DND-41 (cell line): ENCODE results near the gene RASL10A.

ENCODE experiments used
- ATAC-seq: fragments of 200-7000 bp; cut with Tn5 transposase; 3 replicates; pipeline ENCODE4 v1.9.1; 2021; ENCODE audit warnings: low read depth; ENCODE audit not compliant: insufficient read depth
- DNase-seq: peaks from one replicate; pipeline ENCODE4 v3.0.0-alpha.2; 2020
- H2AFZ ChIP-seq: 2 replicates; pipeline ENCODE4 v1.6.0; 2012; ENCODE audit warnings: low read depth, low read length
- H3K27ac ChIP-seq: 2 replicates; pipeline ENCODE4 v1.5.1; 2012; ENCODE audit warnings: low read length, inconsistent platforms
- H3K27me3 ChIP-seq: fragments of 200-600 bp; sonication (generic); 2 replicates; pipeline ENCODE4 v1.6.0; 2012; ENCODE audit warnings: low read length, mild to moderate bottlenecking, inconsistent platforms; ENCODE audit not compliant: insufficient read depth, poor library complexity
- H3K36me3 ChIP-seq: 2 replicates; pipeline ENCODE4 v1.5.1; 2012; ENCODE audit warnings: low read length, inconsistent platforms; ENCODE audit not compliant: insufficient read depth
- H3K4me1 ChIP-seq: 2 replicates; pipeline ENCODE4 v1.5.1; 2012; ENCODE audit warnings: mild to moderate bottlenecking, low read length; ENCODE audit not compliant: insufficient read depth
- H3K4me2 ChIP-seq: 2 replicates; pipeline ENCODE4 v1.6.0; 2012; ENCODE audit warnings: mild to moderate bottlenecking, moderate library complexity, low read length, inconsistent platforms; ENCODE audit not compliant: insufficient read depth
- H3K4me3 ChIP-seq, 2 experiments: fragments of 200-600 bp in 1 of 2; shearing (Covaris generic) in 1 of 2; 2 replicates each; pipeline ENCODE4 v1.5.1; 2012 to 2016; ENCODE audit warnings: inconsistent platforms in 2 of 2, low read length in 2 of 2, mild to moderate bottlenecking in 2 of 2, low read depth in 1 of 2, moderate library complexity in 1 of 2
- H3K79me2 ChIP-seq: 2 replicates; pipeline ENCODE4 v1.6.0; 2012; ENCODE audit warnings: low read length, inconsistent platforms; ENCODE audit not compliant: insufficient read depth
- H3K9ac ChIP-seq: 2 replicates; pipeline ENCODE4 v1.6.0; 2012; ENCODE audit warnings: low read depth, mild to moderate bottlenecking, inconsistent platforms, low read length, moderate library complexity
- H3K9me3 ChIP-seq: 2 replicates; pipeline ENCODE4 v1.5.1; 2012; ENCODE audit warnings: low read length, moderate library complexity, mild to moderate bottlenecking, inconsistent platforms; ENCODE audit not compliant: insufficient read depth, severe bottlenecking
- H4K20me1 ChIP-seq: 2 replicates; pipeline ENCODE4 v1.6.0; 2012; ENCODE audit warnings: low read length; ENCODE audit not compliant: insufficient read depth
- CTCF ChIP-seq: IDR thresholded peaks from 2 replicates; pipeline ENCODE4 v1.5.1; 2012; ENCODE audit warnings: borderline replicate concordance, low read length, moderate library complexity, mild to moderate bottlenecking; ENCODE audit not compliant: poor library complexity, severe bottlenecking; ENCODE audit errors: extremely low read depth
- EZH2 ChIP-seq: IDR thresholded peaks from 3 replicates; pipeline ENCODE4 v1.6.1; 2012; ENCODE audit warnings: borderline replicate concordance, low read depth, mild to moderate bottlenecking, moderate library complexity, low read length, inconsistent platforms; ENCODE audit not compliant: severe bottlenecking

Gene RASL10A

GRCh38 chr22:29336751-29337490 lies 21.4 kb upstream of the RASL10A start:
- peaks cover 94% of the 10 kb centered on the region for H3K36me3 ChIP-seq
- no peak overlapping the region for H3K9ac ChIP-seq
- DNase-seq (no peak), ATAC-seq (no peak)
- H4K20me1 ChIP-seq = 0 out of 2 replicates have a peak, but pooled peaks cover 7% of the 10 kb centered on the region
- TF ChIP-seq CTCF = no peak
- H3K4me3 ChIP-seq = no peak overlapping the region
- H3K79me2 ChIP-seq = no peaks in the 10 kb centered on the region
- H2AFZ ChIP-seq = no peak overlapping the region
- no peak overlapping the region for H3K4me2 ChIP-seq
- H3K27me3 ChIP-seq = no peaks in the 10 kb centered on the region
- no peaks in the 10 kb centered on the region for H3K9me3 ChIP-seq
- H3K27ac ChIP-seq = no peak overlapping the region
- no peaks in the 10 kb centered on the region for H3K4me1 ChIP-seq

- ATAC-seq = no peak
- Histone ChIP-seq H3K27ac (no peak overlapping the region), H3K4me2 (no peak overlapping the region), H3K79me2 (no peaks in the 10 kb centered on the region), H3K4me1 (no peaks in the 10 kb centered on the region), H3K9ac (no peak overlapping the region), H3K4me3 (no peak overlapping the region), H3K36me3 (peaks cover 94% of the 10 kb centered on the region), H3K27me3 (no peaks in the 10 kb centered on the region), H2AFZ (no peak overlapping the region), H4K20me1 (0 out of 2 replicates have a peak, but pooled peaks cover 4% of the 10 kb centered on the region), H3K9me3 (no peaks in the 10 kb centered on the region)
- DNase-seq = no peak
- no peak for TF ChIP-seq CTCF
Observed at GRCh38 chr22:29335656-29336055, 20.2 kb upstream of the RASL10A start.

- H3K27me3 ChIP-seq = no peaks in the 10 kb centered on the region
- no peak for TF ChIP-seq CTCF
- H3K27ac ChIP-seq = no peak overlapping the region
- peaks cover 94% of the 10 kb centered on the region for H3K36me3 ChIP-seq
- no peak overlapping the region for H3K4me3 ChIP-seq
- no peak overlapping the region for H2AFZ ChIP-seq
- H3K4me1 ChIP-seq = no peaks in the 10 kb centered on the region
- no peaks in the 10 kb centered on the region for H3K9me3 ChIP-seq
- no peak for ATAC-seq
- no peak overlapping the region for H3K9ac ChIP-seq
- no peak for DNase-seq
- H3K79me2 ChIP-seq = no peaks in the 10 kb centered on the region
- 0 out of 2 replicates have a peak, but pooled peaks cover 4% of the 10 kb centered on the region for H4K20me1 ChIP-seq
- H3K4me2 ChIP-seq = no peak overlapping the region
Observed at GRCh38 chr22:29334696-29335344, 19.3 kb upstream of the RASL10A start.

- H3K9ac ChIP-seq = no peak overlapping the region
Observed at GRCh38 chr22:29334148-29334547, 18.7 kb upstream of the RASL10A start.

More at GRCh38 chr22:29334148-29334547, 18.7 kb upstream of the RASL10A start:
- Histone ChIP-seq H2AFZ (no peak overlapping the region), H4K20me1 (0 out of 2 replicates have a peak, but pooled peaks cover 4% of the 10 kb centered on the region), H3K4me3 (no peak overlapping the region), H3K4me1 (no peaks in the 10 kb centered on the region), H3K79me2 (no peaks in the 10 kb centered on the region), H3K4me2 (no peak overlapping the region), H3K9me3 (no peaks in the 10 kb centered on the region), H3K27ac (no peak overlapping the region), H3K36me3 (peaks cover 94% of the 10 kb centered on the region), H3K27me3 (no peaks in the 10 kb centered on the region)
- TF ChIP-seq CTCF (no peak), EZH2 (no peak)
- ATAC-seq = no peak
- DNase-seq = no peak
